MM.1S (cell line): ENCODE results near the gene CCDC38.

Source experiments
- CTCF ChIP-seq: fragments of 300-600 bp; sonication (generic); IDR thresholded peaks from 2 replicates; pipeline ENCODE4 v1.5.1; 2016; ENCODE audit warnings: antibody characterized with exemption, low read length, mixed read lengths
- EZH2phosphoT487 ChIP-seq: fragments of 300-600 bp; sonication (generic); IDR thresholded peaks from 2 replicates; pipeline ENCODE4 v1.6.1; 2018; ENCODE audit warnings: antibody characterized with exemption, low read length

- no peak for TF ChIP-seq CTCF
- no peak for TF ChIP-seq EZH2phosphoT487
Measured at GRCh38 chr12:95859344-95859816, 83.0 kb downstream of the CCDC38 start.
